HCT116 (cell line): ENCODE data around the gene STAM2.

Experiments
- EGR1 ChIP-seq: IDR thresholded peaks from 2 replicates; pipeline ENCODE4 v1.6.1; 2012; ENCODE audit warnings: low read depth
- EZH2 ChIP-seq: fragments of 200-600 bp; sonication (generic); IDR thresholded peaks from 2 replicates; pipeline ENCODE4 v1.6.1; 2017; ENCODE audit warnings: antibody characterized with exemption, mixed run types
- EZH2phosphoT487 ChIP-seq: fragments of 200-600 bp; IDR thresholded peaks from 2 replicates; pipeline ENCODE4 v1.6.1; 2018; ENCODE audit warnings: antibody characterized with exemption, borderline replicate concordance
- JUND ChIP-seq: IDR thresholded peaks from 2 replicates; pipeline ENCODE4 v1.6.1; 2012
- POLR2A ChIP-seq: IDR thresholded peaks from 2 replicates; pipeline ENCODE4 v1.7.0; 2011; ENCODE audit warnings: borderline replicate concordance; ENCODE audit not compliant: insufficient read depth, insufficient read length; ENCODE audit errors: extremely low read depth
- RAD21 ChIP-seq: IDR thresholded peaks from 2 replicates; pipeline ENCODE4 v1.6.1; 2012; ENCODE audit warnings: low read depth, mild to moderate bottlenecking
- ZFX ChIP-seq: fragments of 450-650 bp; IDR thresholded peaks from 2 replicates; pipeline ENCODE4 v1.6.1; 2017
- TF ChIP-seq, protein P1 (sequence below), 3 experiments: fragments of 200-600 bp in 1 of 3; sonication (generic) in 1 of 3; IDR thresholded peaks in 2 of 3; conservative IDR thresholded peaks in 1 of 3; 2 replicates each; pipeline ENCODE4 v1.5.1; 2012 to 2017; ENCODE audit warnings: low read depth in 2 of 3, low read length in 2 of 3, antibody characterized with exemption in 1 of 3, borderline replicate concordance in 1 of 3, control low read depth in 1 of 3, mild to moderate bottlenecking in 1 of 3, mixed read lengths in 1 of 3, mixed run types in 1 of 3, moderate library complexity in 1 of 3; ENCODE audit not compliant: insufficient read depth in 1 of 3
- TF ChIP-seq, protein P2 (sequence below): IDR thresholded peaks from 2 replicates; pipeline ENCODE4 v1.6.1; 2012; ENCODE audit warnings: low read depth

DNA sequence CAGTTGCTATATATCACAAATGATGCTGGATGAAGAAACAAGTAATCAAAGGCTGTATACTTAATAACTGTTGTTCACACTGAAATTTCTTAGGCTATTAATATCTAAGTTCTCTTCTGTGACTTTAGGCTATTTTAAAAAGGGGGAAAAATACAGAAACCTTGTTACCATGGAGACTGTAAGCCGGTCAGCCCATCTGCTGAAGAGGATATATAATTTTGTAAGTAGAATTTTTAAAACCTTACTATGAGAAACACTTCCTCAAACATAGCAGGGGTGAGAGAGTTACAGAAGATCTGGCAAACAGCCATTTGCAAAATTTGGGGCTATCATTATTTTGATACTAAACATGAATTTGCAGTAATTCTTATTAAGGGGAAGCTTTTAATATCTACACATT, 104.5 kb downstream of the STAM2 start:
- TF ChIP-seq, protein P1, sequence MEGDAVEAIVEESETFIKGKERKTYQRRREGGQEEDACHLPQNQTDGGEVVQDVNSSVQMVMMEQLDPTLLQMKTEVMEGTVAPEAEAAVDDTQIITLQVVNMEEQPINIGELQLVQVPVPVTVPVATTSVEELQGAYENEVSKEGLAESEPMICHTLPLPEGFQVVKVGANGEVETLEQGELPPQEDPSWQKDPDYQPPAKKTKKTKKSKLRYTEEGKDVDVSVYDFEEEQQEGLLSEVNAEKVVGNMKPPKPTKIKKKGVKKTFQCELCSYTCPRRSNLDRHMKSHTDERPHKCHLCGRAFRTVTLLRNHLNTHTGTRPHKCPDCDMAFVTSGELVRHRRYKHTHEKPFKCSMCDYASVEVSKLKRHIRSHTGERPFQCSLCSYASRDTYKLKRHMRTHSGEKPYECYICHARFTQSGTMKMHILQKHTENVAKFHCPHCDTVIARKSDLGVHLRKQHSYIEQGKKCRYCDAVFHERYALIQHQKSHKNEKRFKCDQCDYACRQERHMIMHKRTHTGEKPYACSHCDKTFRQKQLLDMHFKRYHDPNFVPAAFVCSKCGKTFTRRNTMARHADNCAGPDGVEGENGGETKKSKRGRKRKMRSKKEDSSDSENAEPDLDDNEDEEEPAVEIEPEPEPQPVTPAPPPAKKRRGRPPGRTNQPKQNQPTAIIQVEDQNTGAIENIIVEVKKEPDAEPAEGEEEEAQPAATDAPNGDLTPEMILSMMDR (IDR thresholded peaks at IDR 0.05 in 2 of 3, conservative IDR thresholded peaks at IDR 0.05 in 1 of 3; ENCODE audit: borderline replicate concordance in 1 of 3, insufficient read depth in 1 of 3, low read depth in 2 of 3, low read length in 2 of 3) = no peak
- TF ChIP-seq RAD21 = no peak
- TF ChIP-seq EZH2phosphoT487 = no peak
- no peak for TF ChIP-seq EGR1
- TF ChIP-seq, protein P2, sequence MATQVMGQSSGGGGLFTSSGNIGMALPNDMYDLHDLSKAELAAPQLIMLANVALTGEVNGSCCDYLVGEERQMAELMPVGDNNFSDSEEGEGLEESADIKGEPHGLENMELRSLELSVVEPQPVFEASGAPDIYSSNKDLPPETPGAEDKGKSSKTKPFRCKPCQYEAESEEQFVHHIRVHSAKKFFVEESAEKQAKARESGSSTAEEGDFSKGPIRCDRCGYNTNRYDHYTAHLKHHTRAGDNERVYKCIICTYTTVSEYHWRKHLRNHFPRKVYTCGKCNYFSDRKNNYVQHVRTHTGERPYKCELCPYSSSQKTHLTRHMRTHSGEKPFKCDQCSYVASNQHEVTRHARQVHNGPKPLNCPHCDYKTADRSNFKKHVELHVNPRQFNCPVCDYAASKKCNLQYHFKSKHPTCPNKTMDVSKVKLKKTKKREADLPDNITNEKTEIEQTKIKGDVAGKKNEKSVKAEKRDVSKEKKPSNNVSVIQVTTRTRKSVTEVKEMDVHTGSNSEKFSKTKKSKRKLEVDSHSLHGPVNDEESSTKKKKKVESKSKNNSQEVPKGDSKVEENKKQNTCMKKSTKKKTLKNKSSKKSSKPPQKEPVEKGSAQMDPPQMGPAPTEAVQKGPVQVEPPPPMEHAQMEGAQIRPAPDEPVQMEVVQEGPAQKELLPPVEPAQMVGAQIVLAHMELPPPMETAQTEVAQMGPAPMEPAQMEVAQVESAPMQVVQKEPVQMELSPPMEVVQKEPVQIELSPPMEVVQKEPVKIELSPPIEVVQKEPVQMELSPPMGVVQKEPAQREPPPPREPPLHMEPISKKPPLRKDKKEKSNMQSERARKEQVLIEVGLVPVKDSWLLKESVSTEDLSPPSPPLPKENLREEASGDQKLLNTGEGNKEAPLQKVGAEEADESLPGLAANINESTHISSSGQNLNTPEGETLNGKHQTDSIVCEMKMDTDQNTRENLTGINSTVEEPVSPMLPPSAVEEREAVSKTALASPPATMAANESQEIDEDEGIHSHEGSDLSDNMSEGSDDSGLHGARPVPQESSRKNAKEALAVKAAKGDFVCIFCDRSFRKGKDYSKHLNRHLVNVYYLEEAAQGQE = no peak
- TF ChIP-seq POLR2A = no peak
- no peak for TF ChIP-seq EZH2
- no peak for TF ChIP-seq ZFX
- TF ChIP-seq JUND = no peak
